ENCODE data around the gene ARL2BP.

- TF ChIP-seq CTCF (IDR thresholded peaks at IDR 0.05; ENCODE audit: low read depth, low read length, missing input control): no peak
- TF ChIP-seq YY1 (IDR thresholded peaks at IDR 0.05): peak; percentile 60
- TF ChIP-seq TAF1 (conservative IDR thresholded peaks at IDR 0.05): no peak
- TF ChIP-seq RXRA (IDR thresholded peaks at IDR 0.05): peak in 1 of 2 donors; percentile 35
- no peak for TF ChIP-seq REST (IDR thresholded peaks at IDR 0.05)
- no peak for TF ChIP-seq MAX (IDR thresholded peaks at IDR 0.05)
- TF ChIP-seq JUND (IDR thresholded peaks at IDR 0.05): peak in 1 of 2 donors; percentile 7
- TF ChIP-seq GABPA (IDR thresholded peaks at IDR 0.05 in 1 of 2, conservative IDR thresholded peaks at IDR 0.05 in 1 of 2): no peak
- TF ChIP-seq SP1 (IDR thresholded peaks at IDR 0.05): no peak
These were observed 48.3 kb upstream of the ARL2BP start for GRCh38 chr16:57196753-57197152.
